ENCODE measurements around the gene TFF3. TPM values are rescaled to one million over a fixed set of nuclear protein-coding genes. Genes with fewer than 3 reads are reported as not detected.

The TFF3 gene
- total RNA-seq, 1 donor from 2014 or later, result 5.5 TPM

DNA sequence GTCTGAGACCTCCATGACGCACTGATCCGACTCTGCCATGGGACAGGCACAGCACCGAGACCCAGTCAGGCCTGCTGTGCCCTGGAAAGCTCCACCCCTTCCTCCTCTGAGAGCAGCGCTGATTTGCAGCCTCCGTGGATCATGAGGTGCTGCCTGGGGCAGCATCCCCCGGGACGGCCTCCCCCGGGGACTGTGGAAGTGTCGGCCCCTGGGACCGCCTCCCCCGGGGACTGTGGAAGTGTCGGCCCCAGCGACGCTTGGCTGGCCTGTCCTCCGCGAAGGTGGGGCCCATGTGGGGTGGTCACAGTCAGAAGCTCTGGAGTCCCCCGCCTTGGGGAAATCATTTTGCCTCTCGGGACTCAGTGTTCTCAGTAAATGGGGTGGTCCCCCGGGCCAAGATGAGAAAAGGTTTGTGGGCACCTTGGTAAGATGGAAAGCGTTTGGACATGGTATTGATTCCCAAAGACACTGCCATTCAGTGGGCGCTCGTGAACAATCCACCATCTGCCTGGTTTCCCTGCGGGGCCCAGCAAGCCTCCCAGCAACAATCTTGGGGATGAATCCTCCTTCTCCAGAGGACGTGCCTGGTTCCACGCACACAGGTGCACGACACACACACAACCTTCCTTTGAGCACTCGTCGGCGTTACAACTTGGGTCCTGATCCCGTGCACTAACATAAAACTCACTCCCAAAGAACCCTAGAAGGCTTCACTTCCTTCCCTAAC is 32.6 kb upstream of the TFF3 start:
- DNase-seq (ENCODE audit: low spot score), result no peak

- no peak for DNase-seq (ENCODE audit: low spot score)
These were observed 31.8 kb upstream of the TFF3 start for GRCh38 chr21:42346866-42347600.

DNA sequence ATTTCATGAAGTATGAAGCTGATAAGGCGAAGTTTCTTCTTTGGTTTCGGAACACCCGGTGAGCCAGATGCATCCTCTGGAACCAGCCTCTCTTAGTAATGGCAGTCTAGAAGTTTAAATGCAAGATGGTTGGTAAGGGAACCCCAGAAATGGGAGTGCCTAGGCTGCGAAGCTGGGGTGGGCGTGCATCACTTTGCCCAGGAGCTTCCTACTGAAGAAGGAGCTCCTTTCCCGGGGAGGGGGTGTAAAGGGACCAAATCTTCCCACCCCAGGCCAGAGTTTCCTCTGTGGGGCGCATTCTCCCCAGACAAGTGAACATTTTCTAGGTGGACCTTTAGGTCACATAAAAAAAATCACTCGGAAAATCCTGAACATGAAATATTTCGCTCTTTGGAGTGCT is 31.2 kb upstream of the TFF3 start:
- no peak for DNase-seq (ENCODE audit: low spot score)

DNA sequence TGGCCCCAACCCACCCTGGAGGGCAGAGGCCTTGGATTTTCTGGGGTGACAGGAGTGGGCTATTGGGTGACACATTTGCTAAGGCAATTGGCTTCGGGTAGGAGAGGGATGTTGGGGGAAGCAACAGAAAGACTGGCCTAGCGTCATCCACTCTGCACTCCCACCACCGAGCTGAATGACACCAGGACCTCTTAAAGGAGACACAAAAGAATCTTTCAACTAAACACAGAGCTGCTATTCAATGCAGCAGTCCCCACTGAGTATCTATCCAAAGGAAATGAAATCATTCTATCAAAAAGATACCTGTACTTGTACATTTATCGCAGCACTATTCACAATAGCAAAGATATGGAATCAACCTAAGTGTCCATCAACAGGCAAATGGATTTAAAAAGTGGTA is 29.4 kb upstream of the TFF3 start:
- DNase-seq (ENCODE audit: low spot score), result no peak

GRCh38 chr21:42343963-42344510 is 28.8 kb upstream of the TFF3 start:
- DNase-seq (ENCODE audit: low spot score), result no peak

- DNase-seq (ENCODE audit: low spot score), result no peak
These were observed 28.3 kb upstream of the TFF3 start for GRCh38 chr21:42343556-42343955.

DNA sequence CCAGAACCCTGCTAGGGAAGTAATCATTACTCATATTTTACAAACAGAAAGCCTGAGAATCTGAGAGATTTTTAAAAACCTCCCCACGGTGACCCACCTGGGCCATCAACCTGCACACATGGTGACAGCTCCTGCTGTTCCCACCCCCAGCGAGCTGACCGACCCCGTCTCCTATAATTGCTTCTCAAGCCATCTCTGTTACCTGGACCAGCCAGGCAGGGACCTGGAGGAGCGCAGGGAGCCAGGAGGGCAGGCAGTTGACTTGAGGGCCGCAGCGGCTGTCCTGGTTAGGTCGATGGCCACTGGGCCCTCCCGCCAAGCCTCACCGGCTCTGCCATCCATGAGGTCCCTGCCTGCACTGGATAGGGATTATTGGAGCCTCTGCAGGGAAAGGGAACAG is 27.9 kb upstream of the TFF3 start:
- no peak for DNase-seq (ENCODE audit: low spot score)

DNA sequence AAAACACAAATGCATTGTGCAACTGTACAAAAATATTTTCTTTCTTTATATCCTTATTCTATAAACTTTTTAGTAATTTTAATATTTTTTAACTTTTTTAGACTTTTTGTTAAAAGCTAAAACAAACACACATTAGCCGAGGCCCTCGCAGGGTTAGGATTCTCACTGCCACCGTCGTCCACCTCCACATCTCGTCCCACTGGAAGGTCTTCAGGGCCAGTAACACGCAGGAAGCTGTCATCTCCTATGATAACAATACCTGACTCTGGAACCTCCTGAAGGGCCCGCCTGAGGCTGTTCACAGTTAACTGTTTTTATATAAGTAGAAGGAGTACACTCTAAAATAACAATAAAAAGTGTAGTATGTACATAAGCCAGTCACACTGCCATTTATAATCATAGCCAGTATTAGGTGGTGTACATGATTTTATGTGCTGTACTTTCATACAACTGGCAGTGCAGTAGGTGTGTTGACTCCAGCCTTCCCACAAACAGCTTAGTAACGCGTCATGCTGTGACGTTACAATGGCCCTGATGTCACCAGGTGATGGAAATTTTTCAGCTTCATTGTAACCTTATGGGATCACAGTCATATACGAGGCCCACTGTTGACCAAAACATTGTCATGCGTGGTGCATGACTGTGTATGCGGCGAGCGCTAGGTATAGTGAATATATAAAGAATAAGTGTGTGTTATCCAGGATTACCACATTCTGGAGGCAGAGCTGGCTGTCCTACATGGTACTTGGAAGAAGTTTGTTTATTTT is 26.8 kb upstream of the TFF3 start:
- DNase-seq (ENCODE audit: low spot score), result no peak

DNA sequence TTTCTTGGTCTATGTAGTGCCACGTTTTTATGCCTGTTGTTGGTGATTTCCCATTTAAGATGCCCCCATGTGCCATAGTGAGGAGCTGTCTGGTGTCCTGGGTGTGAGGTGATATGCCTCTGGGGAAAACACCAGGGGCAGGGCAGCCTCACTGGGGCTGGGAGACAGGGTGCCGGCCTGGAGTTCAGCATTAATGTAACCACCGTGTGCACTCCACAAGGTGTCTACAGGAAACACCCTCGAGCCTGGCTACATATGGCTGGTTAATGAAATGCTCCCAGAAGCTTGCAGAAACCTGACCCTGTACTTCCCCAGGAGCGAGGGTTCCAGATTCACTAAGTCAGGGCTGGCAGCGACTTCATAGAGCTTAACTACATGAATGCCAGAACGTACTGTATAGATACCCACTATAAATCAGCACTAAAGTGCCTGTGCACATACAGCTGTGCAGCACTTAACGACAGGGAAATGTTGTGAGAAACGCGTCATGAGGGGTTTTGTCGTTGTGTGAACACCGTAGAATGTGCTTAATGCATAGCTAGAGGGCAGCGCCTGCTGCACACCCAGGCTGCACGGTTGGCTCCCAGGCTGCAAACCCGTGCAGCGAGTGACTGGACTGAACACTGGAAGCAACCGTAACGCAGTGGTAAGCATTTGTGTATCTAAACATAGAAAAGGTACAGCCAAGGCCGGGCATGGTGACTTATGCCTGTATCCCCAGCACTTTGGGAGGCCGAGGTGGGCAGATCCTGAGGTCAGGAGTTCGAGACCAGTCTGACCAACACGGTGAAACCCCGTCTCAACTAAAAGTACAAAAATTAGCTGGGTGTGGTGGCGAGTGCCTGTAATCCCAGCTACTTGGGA is 25.2 kb upstream of the TFF3 start:
- no peak for DNase-seq (ENCODE audit: low spot score)

DNA sequence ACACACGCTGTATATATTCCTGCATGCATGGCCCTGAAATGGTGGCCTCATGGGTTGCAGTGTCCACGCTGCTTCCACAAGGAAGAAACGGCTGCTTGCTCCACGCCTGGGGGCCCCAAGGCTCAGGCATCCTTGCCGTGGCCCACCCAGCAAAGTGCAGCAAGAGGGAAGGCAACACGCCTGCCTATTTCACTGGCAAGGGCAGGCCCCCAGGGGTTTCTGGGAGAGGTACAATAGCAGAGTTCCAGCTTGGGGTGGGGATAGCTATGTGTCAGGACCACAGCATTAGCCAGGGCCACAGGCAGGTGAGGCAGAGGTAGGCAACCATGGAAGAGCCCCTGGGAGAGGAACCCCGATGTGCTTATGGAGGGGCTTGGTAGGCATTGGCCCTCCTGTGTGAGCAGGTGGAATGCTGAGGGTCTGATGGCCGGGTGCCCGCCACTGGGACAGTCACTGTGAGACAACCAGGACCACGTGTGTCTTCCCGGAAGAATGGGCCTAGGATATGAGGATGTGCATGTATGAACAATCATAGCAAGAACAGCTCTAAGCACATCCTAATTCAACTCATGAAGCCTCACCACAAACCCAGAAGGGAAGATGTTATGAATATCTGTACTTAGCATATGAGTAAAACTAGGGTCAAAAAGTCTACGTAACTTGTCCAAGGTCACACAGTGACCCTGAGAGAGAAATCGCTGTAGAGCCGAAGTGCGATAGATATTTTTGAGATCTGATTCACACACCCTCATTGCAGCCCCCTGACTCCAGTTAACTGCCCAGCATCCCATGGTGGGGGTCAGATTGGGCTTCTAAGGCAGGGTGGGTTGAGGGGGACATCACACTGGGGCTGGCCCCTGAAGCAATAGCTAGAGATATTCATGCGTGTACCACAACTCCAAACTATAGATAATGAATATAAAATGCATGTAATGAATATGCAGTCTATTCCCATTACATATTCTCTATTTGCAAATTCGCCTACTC is 23.8 kb upstream of the TFF3 start:
- DNase-seq (ENCODE audit: low spot score), result no peak

GRCh38 chr21:42337830-42338728 is 22.9 kb upstream of the TFF3 start:
- no peak for DNase-seq (ENCODE audit: low spot score)

DNA sequence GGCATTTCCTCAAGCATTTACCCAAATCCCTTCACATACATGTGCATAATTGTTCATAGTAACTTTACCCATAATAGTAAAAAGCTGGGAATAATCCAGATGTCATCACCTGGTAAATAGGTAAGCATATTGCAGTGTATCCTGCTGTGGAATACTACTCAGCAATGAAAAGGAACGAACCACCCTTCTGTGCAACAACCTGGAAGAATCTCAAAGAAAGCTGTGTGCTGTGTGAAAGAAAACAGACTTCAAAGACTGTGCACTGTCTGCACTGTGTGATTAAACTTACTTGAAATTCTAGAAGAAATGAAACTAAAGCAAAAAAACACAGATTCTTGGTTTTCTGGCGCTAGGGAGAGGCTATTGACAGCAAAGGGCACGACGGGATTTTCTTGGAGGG is 22.1 kb upstream of the TFF3 start:
- no peak for DNase-seq (ENCODE audit: low spot score)

DNA sequence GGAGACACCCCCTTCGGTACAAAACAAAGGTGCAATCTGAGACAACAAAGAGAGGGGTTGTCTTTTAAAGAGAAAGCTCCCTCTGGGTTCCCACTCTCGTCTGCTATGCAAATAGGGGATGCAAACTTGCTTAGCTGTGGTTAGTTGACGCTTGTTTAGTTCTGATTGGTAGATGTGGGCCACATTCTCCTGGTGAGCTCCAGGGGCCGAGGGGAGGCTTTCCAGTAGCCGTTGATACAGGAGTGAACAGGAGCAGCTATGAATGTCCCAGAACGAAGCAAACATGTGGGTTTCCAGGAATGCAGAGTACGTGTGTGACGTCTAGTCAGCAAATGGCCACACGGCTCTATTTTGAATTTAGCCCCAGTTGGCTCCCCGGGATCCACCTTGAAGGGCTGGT is 20.8 kb upstream of the TFF3 start:
- DNase-seq (ENCODE audit: low spot score), result no peak

- no peak for DNase-seq (ENCODE audit: low spot score)
These were observed 17.5 kb upstream of the TFF3 start for GRCh38 chr21:42332557-42333317.

- DNase-seq (ENCODE audit: low spot score), result no peak
These were observed 16.5 kb upstream of the TFF3 start for GRCh38 chr21:42331660-42332059.

DNA sequence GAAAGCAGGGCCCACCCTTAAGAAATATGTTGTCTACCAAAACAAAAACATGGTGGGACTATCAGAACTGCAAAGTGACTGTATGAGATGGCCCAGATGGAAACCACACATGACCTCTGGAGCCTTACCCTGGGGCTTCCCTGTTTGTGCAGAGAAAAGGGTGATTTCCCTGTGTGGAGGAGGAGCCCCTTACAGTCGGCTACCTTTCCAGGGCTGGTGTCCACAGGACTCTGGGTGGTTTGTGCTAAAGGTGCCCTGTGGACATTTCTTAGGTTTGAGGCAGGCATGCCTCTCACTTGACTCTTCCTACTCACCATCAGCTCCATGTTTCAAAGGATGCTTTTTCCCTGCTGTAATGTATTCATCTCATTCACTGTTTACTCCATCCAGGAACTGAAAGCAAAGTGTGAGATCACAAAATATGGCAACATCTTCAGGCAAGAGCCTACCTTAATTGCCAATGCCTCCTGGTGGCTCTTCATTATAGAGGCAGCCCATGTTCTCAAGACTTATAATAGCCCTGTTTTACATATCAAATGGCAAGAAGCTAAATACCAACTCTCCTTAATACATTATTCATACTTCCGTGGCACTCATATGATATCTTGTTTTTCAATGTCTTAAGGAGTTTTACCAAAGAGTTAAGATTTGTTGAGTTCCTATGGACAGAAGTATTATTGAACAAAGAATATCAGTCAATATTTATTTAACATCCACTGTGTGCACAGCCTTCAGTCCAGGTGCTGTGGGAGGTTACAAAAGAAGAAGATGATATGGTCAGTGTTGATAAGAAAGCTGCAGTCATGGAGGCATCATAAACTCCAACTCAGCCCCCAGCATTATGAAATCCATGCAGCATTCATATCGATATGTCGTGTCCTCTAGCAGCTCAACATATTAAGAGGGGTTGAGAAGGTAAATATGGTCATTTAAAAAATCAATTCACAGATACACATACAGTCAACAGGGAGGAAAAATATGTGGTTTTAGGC is 15.5 kb upstream of the TFF3 start:
- no peak for DNase-seq (ENCODE audit: low spot score)

- no peak for DNase-seq (ENCODE audit: low spot score)
These were observed 9.7 kb upstream of the TFF3 start for GRCh38 chr21:42324896-42325295.
